SU-DHL-6 (cell line): ENCODE measurements around the gene NTN5.
"Not testable (repeated sequence)": the region's sequence is repeated elsewhere in the genome, so short reads cannot be mapped to it uniquely, and the experiment has no call there.

ENCODE experiments used
- H2AFZ ChIP-seq: fragments of 200-600 bp; sonication (generic); 2 replicates; pipeline ENCODE4 v1.6.1; 2014; ENCODE audit warnings: low read depth, mild to moderate bottlenecking, moderate library complexity, mixed read lengths, antibody characterized with exemption, low read length; ENCODE audit not compliant: severe bottlenecking
- H3F3A ChIP-seq: fragments of 200-600 bp; shearing (Covaris generic); 2 replicates; pipeline ENCODE4 v1.6.0; 2016; ENCODE audit warnings: antibody characterized with exemption, mild to moderate bottlenecking; ENCODE audit not compliant: insufficient read depth
- H3K27ac ChIP-seq: fragments of 200-600 bp; sonication (generic); 2 replicates; pipeline ENCODE4 v1.5.1; 2016; ENCODE audit warnings: low read depth, mild to moderate bottlenecking, low read length, moderate library complexity, mixed read lengths
- H3K27me3 ChIP-seq: fragments of 200-600 bp; sonication (generic), shearing (Covaris generic); 2 replicates; pipeline ENCODE4 v1.6.0; 2014; ENCODE audit warnings: mild to moderate bottlenecking, low read length
- H3K36me3 ChIP-seq: fragments of 200-600 bp; sonication (generic); 2 replicates; pipeline ENCODE4 v1.6.1; 2014; ENCODE audit warnings: mild to moderate bottlenecking, low read length, mixed read lengths
- H3K4me2 ChIP-seq: fragments of 300-600, 200-600 bp; shearing (Covaris generic), sonication (generic); 2 replicates; pipeline ENCODE4 v1.6.0; 2014; ENCODE audit warnings: low read length, low read depth, mild to moderate bottlenecking; ENCODE audit not compliant: poor library complexity, severe bottlenecking
- H3K4me3 ChIP-seq: fragments of 200-600 bp; sonication (generic); 2 replicates; pipeline ENCODE4 v1.5.1; 2014; ENCODE audit warnings: antibody characterized with exemption, low read length, mild to moderate bottlenecking, mixed read lengths; ENCODE audit not compliant: insufficient read depth, poor library complexity, severe bottlenecking
- H3K79me2 ChIP-seq: fragments of 200-600 bp; sonication (generic); 2 replicates; pipeline ENCODE4 v1.6.1; 2014; ENCODE audit warnings: mild to moderate bottlenecking, low read length, moderate library complexity; ENCODE audit not compliant: insufficient read depth
- H3K9ac ChIP-seq: fragments of 200-600 bp; sonication (generic); 2 replicates; pipeline ENCODE4 v1.7.0; 2014; ENCODE audit warnings: mild to moderate bottlenecking, low read length
- H3K9me2 ChIP-seq: fragments of 200-600 bp; sonication (generic); replicated peaks from 2 replicates; pipeline ENCODE4 v1.6.1; 2014; ENCODE audit warnings: low read length; ENCODE audit not compliant: insufficient read depth
- H3K9me3 ChIP-seq: fragments of 200-600 bp; sonication (generic); 2 replicates; pipeline ENCODE4 v1.6.1; 2014; ENCODE audit warnings: low read length, mixed read lengths; ENCODE audit not compliant: insufficient read depth
- H4K20me1 ChIP-seq: fragments of 200-600 bp; sonication (generic); 2 replicates; pipeline ENCODE4 v1.6.1; 2014; ENCODE audit warnings: low read depth, mild to moderate bottlenecking, antibody characterized with exemption, low read length, moderate library complexity, mixed read lengths
- CTCF ChIP-seq: fragments of 200-600 bp; sonication (generic); IDR thresholded peaks from one replicate; pipeline ENCODE4 v1.5.1; 2017; ENCODE audit warnings: antibody characterized with exemption, mild to moderate bottlenecking, low read length, moderate library complexity; ENCODE audit not compliant: insufficient read depth, poor library complexity, severe bottlenecking
- EZH2phosphoT487 ChIP-seq: fragments of 200-600 bp; sonication (generic), shearing (Covaris generic); conservative IDR thresholded peaks from 2 replicates; pipeline ENCODE4 v1.6.1; 2018; ENCODE audit warnings: mild to moderate bottlenecking, antibody characterized with exemption, low read length, moderate library complexity, mixed read lengths

The NTN5 gene

GRCh38 chr19:48698046-48698445 lies 25.2 kb upstream of the NTN5 start:
- H2AFZ ChIP-seq: no peak overlapping the region
- no peaks in the 10 kb centered on the region for H4K20me1 ChIP-seq
- no peaks in the 10 kb centered on the region for H3F3A ChIP-seq
- TF ChIP-seq EZH2phosphoT487: no peak
- no peak for TF ChIP-seq CTCF
- H3K27ac ChIP-seq: no peak overlapping the region
- H3K27me3 ChIP-seq: no peaks in the 10 kb centered on the region
- H3K9me3 ChIP-seq: no peaks in the 10 kb centered on the region
- H3K4me3 ChIP-seq: no peak overlapping the region
- no peaks in the 10 kb centered on the region for H3K79me2 ChIP-seq
- H3K36me3 ChIP-seq: no peaks in the 10 kb centered on the region
- no peaks in the 10 kb centered on the region for H3K9me2 ChIP-seq
- H3K9ac ChIP-seq: no peak overlapping the region
- H3K4me2 ChIP-seq: no peak overlapping the region

- TF ChIP-seq EZH2phosphoT487 (no peak), CTCF (no peak)
- no peaks in the 10 kb centered on the region for H4K20me1 ChIP-seq
- H3K4me3 ChIP-seq: no peak overlapping the region
- H3K36me3 ChIP-seq: no peaks in the 10 kb centered on the region
- H3K9me2 ChIP-seq: no peaks in the 10 kb centered on the region
- H3K4me2 ChIP-seq: no peak overlapping the region
- H2AFZ ChIP-seq: no peak overlapping the region
- H3K9ac ChIP-seq: no peak overlapping the region
- H3K9me3 ChIP-seq: no peaks in the 10 kb centered on the region
- no peak overlapping the region for H3K27ac ChIP-seq
- no peaks in the 10 kb centered on the region for H3K27me3 ChIP-seq
- H3F3A ChIP-seq: no peaks in the 10 kb centered on the region
- no peaks in the 10 kb centered on the region for H3K79me2 ChIP-seq
These were observed 23.7 kb upstream of the NTN5 start for GRCh38 chr19:48696353-48697010.

GRCh38 chr19:48695743-48696352 lies 23.0 kb upstream of the NTN5 start, which contains the start of gene FUT2:
Gene FUT2, plus strand, starts transcription at chr19:48695971. Its CDS starts 6,986 bp downstream, at chr19:48702957.
- Histone ChIP-seq H3K79me2 (no peaks in the 10 kb centered on the region), H3K27ac (no peak within 1 kb of the TSS), H3K9me3 (no peaks in the 10 kb centered on the region), H3K4me3 (no peak within 1 kb of the TSS), H3K4me2 (no peak within 1 kb of the TSS), H3F3A (no peaks in the 10 kb centered on the region), H3K36me3 (no peaks in the 10 kb centered on the region), H3K9me2 (no peaks in the 10 kb centered on the region), H3K9ac (no peak within 1 kb of the TSS), H2AFZ (no peak within 1 kb of the TSS), H3K27me3 (no peaks in the 10 kb centered on the region), H4K20me1 (no peaks in the 10 kb centered on the region)
- TF ChIP-seq CTCF (no peak), EZH2phosphoT487 (no peak)

- H4K20me1 ChIP-seq, H3K9ac ChIP-seq, H3K27ac ChIP-seq, H3K9me3 ChIP-seq, H3K4me3 ChIP-seq, H3K4me2 ChIP-seq, H3K36me3 ChIP-seq, H3K9me2 ChIP-seq, H3K27me3 ChIP-seq, H3K79me2 ChIP-seq, H3F3A ChIP-seq, H2AFZ ChIP-seq: not testable (repeated sequence)
These were observed 20.8 kb upstream of the NTN5 start for GRCh38 chr19:48693629-48694028.
